KMS-11 (cell line): ENCODE measurements around the gene MTREX.

ENCODE experiments used
- H2AFZ ChIP-seq: fragments of 200-600 bp; sonication (generic); 2 replicates; pipeline ENCODE4 v1.6.1; 2016; ENCODE audit warnings: antibody characterized with exemption, mixed run types, low read depth
- H3K27ac ChIP-seq: fragments of 200-600 bp; sonication (generic); 2 replicates; pipeline ENCODE4 v1.6.1; 2016; ENCODE audit warnings: mild to moderate bottlenecking, mixed run types
- H3K27me3 ChIP-seq: fragments of 200-600 bp; sonication (generic); 2 replicates; pipeline ENCODE4 v1.6.1; 2017; ENCODE audit warnings: mild to moderate bottlenecking, low read depth, mixed run types, moderate library complexity; ENCODE audit not compliant: insufficient read depth
- H3K36me3 ChIP-seq: fragments of 200-600 bp; sonication (generic); 2 replicates; pipeline ENCODE4 v1.6.1; 2017; ENCODE audit warnings: mild to moderate bottlenecking, mixed run types; ENCODE audit not compliant: insufficient read depth
- H3K4me1 ChIP-seq: fragments of 200-600 bp; sonication (generic); 2 replicates; pipeline ENCODE4 v1.6.1; 2016; ENCODE audit warnings: mild to moderate bottlenecking, low read depth, mixed run types; ENCODE audit not compliant: poor library complexity, severe bottlenecking
- H3K4me2 ChIP-seq: fragments of 200-600 bp; sonication (generic); 2 replicates; pipeline ENCODE4 v1.7.0; 2016; ENCODE audit warnings: mild to moderate bottlenecking, mixed run types
- H3K4me3 ChIP-seq: fragments of 200-600 bp; sonication (generic); IDR thresholded peaks from 2 replicates; pipeline ENCODE4 v1.6.1; 2017; ENCODE audit warnings: low read depth, low read length, mixed read lengths; ENCODE audit not compliant: insufficient read depth
- H3K79me2 ChIP-seq: fragments of 200-600 bp; sonication (generic); 2 replicates; pipeline ENCODE4 v1.6.1; 2016; ENCODE audit warnings: low read depth, mixed run types; ENCODE audit not compliant: insufficient read depth
- H3K9ac ChIP-seq: fragments of 200-600 bp; sonication (generic); 2 replicates; pipeline ENCODE4 v1.6.1; 2016; ENCODE audit warnings: mild to moderate bottlenecking, mixed run types
- H4K20me1 ChIP-seq: fragments of 200-600 bp; sonication (generic); 2 replicates; pipeline ENCODE4 v1.6.1; 2016; ENCODE audit warnings: mild to moderate bottlenecking, mixed run types; ENCODE audit not compliant: insufficient read depth
- TF ChIP-seq, protein P1 (sequence below): fragments of 200-600 bp; sonication (generic); conservative IDR thresholded peaks from 2 replicates; pipeline ENCODE4 v1.6.1; 2017; ENCODE audit warnings: low read depth, mild to moderate bottlenecking, antibody characterized with exemption, low read length, moderate library complexity, mixed read lengths

The MTREX gene

GRCh38 chr5:55371145-55371544 is 63.4 kb downstream of the MTREX start:
- Histone ChIP-seq H2AFZ (no peak overlapping the region), H3K4me2 (no peak overlapping the region), H3K27me3 (no peaks in the 10 kb centered on the region), H3K4me1 (no peaks in the 10 kb centered on the region), H3K4me3 (no peak overlapping the region), H3K79me2 (no peaks in the 10 kb centered on the region), H4K20me1 (no peaks in the 10 kb centered on the region), H3K36me3 (peaks cover 4% of the 10 kb centered on the region), H3K9ac (no peak overlapping the region), H3K27ac (no peak overlapping the region)
- TF ChIP-seq, protein P1, sequence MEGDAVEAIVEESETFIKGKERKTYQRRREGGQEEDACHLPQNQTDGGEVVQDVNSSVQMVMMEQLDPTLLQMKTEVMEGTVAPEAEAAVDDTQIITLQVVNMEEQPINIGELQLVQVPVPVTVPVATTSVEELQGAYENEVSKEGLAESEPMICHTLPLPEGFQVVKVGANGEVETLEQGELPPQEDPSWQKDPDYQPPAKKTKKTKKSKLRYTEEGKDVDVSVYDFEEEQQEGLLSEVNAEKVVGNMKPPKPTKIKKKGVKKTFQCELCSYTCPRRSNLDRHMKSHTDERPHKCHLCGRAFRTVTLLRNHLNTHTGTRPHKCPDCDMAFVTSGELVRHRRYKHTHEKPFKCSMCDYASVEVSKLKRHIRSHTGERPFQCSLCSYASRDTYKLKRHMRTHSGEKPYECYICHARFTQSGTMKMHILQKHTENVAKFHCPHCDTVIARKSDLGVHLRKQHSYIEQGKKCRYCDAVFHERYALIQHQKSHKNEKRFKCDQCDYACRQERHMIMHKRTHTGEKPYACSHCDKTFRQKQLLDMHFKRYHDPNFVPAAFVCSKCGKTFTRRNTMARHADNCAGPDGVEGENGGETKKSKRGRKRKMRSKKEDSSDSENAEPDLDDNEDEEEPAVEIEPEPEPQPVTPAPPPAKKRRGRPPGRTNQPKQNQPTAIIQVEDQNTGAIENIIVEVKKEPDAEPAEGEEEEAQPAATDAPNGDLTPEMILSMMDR, result no peak

GRCh38 chr5:55372130-55372925 is 64.5 kb downstream of the MTREX start:
- Histone ChIP-seq H3K79me2 (no peaks in the 10 kb centered on the region), H3K36me3 (peaks cover 4% of the 10 kb centered on the region), H3K27me3 (no peaks in the 10 kb centered on the region), H3K4me1 (no peaks in the 10 kb centered on the region), H3K9ac (no peak overlapping the region), H2AFZ (no peak overlapping the region), H3K27ac (no peak overlapping the region), H3K4me3 (no peak overlapping the region), H3K4me2 (no peak overlapping the region), H4K20me1 (no peaks in the 10 kb centered on the region)
- TF ChIP-seq, protein P1, result no peak

DNA sequence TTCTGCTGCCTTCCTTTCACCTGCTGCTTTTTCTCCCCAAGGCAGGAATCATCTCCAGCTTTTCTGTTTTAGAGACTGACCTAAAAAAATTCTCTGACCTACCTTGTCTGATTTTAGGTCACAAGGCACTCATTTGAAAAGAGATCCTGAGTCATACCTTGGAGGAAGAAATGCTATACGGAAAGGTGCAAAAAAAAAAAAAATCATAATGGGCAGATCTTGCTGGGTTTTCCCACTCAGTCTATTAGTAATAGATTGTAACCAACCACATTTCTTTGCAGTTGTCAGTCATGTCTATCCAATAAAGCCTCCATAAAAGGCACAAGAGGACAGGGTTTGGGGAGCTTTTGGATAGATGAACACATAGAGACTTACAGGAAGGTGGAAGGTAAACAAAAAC is 70.0 kb downstream of the MTREX start:
- 0 out of 2 replicates have a peak, but pooled peaks cover 5% of the 10 kb centered on the region for H3K79me2 ChIP-seq
- no peak overlapping the region for H3K27ac ChIP-seq
- TF ChIP-seq, protein P1, result no peak
- H4K20me1 ChIP-seq, result no peaks in the 10 kb centered on the region
- no peak overlapping the region for H3K4me3 ChIP-seq
- no peak overlapping the region for H3K4me2 ChIP-seq
- no peak overlapping the region for H2AFZ ChIP-seq
- H3K9ac ChIP-seq, result no peak overlapping the region
- H3K4me1 ChIP-seq, result no peaks in the 10 kb centered on the region
- peaks cover 8% of the 10 kb centered on the region for H3K36me3 ChIP-seq
- H3K27me3 ChIP-seq, result no peaks in the 10 kb centered on the region

GRCh38 chr5:55383254-55383653 is 75.5 kb downstream of the MTREX start:
- H3K4me2 ChIP-seq, result no peak overlapping the region
- TF ChIP-seq, protein P1, result no peak
- H3K4me1 ChIP-seq, result no peaks in the 10 kb centered on the region
- no peaks in the 10 kb centered on the region for H3K27me3 ChIP-seq
- H3K79me2 ChIP-seq, result 0 out of 2 replicates have a peak, but pooled peaks cover 5% of the 10 kb centered on the region
- no peak overlapping the region for H2AFZ ChIP-seq
- peaks cover 8% of the 10 kb centered on the region; the same call in 1 of the 2 replicates for H3K36me3 ChIP-seq
- H3K27ac ChIP-seq, result no peak overlapping the region
- no peaks in the 10 kb centered on the region for H4K20me1 ChIP-seq
- H3K9ac ChIP-seq, result no peak overlapping the region
- H3K4me3 ChIP-seq, result no peak overlapping the region
